GM18870 (cell line): ENCODE results near the gene TSHZ1.

Source experiments
- ATAC-seq: cut with Tn5 transposase; IDR thresholded peaks from one replicate; pipeline ENCODE4 v1.9.1; 2021; ENCODE audit warnings: moderate library complexity; ENCODE audit not compliant: unreplicated experiment

The TSHZ1 gene

GRCh38 chr18:75246721-75247610 lies 36.4 kb downstream of the TSHZ1 start:
- no peak for ATAC-seq

GRCh38 chr18:75247611-75248421 lies 37.2 kb downstream of the TSHZ1 start:
- ATAC-seq: peak; percentile 67

GRCh38 chr18:75248426-75249174 lies 38.0 kb downstream of the TSHZ1 start:
- ATAC-seq: no peak

- ATAC-seq: no peak
These were observed 38.5 kb downstream of the TSHZ1 start for GRCh38 chr18:75249175-75249518.

- no peak for ATAC-seq
These were observed 39.3 kb downstream of the TSHZ1 start for GRCh38 chr18:75249672-75250470.

GRCh38 chr18:75250471-75250821 lies 39.8 kb downstream of the TSHZ1 start:
- ATAC-seq: no peak

- no peak for ATAC-seq
These were observed 40.9 kb downstream of the TSHZ1 start for GRCh38 chr18:75251466-75251865.

- no peak for ATAC-seq
These were observed 41.5 kb downstream of the TSHZ1 start for GRCh38 chr18:75252136-75252535.

GRCh38 chr18:75253043-75253442 lies 42.4 kb downstream of the TSHZ1 start:
- no peak for ATAC-seq

- no peak for ATAC-seq
These were observed 43.2 kb downstream of the TSHZ1 start for GRCh38 chr18:75253784-75254183.

GRCh38 chr18:75255094-75255493 lies 44.5 kb downstream of the TSHZ1 start:
- ATAC-seq: no peak

- no peak for ATAC-seq
These were observed 45.8 kb downstream of the TSHZ1 start for GRCh38 chr18:75256376-75256775.

- no peak for ATAC-seq
These were observed 47.0 kb downstream of the TSHZ1 start for GRCh38 chr18:75257605-75258004.

GRCh38 chr18:75261430-75262223 lies 51.0 kb downstream of the TSHZ1 start:
- ATAC-seq: peak; percentile 88

GRCh38 chr18:75262511-75262910 lies 51.9 kb downstream of the TSHZ1 start:
- no peak for ATAC-seq

- no peak for ATAC-seq
These were observed 53.6 kb downstream of the TSHZ1 start for GRCh38 chr18:75264195-75264594.

- no peak for ATAC-seq
These were observed 54.5 kb downstream of the TSHZ1 start for GRCh38 chr18:75264926-75265597.

- ATAC-seq: no peak
These were observed 55.3 kb downstream of the TSHZ1 start for GRCh38 chr18:75265872-75266271.

GRCh38 chr18:75267643-75268363 lies 57.2 kb downstream of the TSHZ1 start:
- ATAC-seq: peak; percentile 88
